BLaER1 (cell line): ENCODE results near the gene BTBD7.

Experiments used
- H3K27ac ChIP-seq: shearing (Covaris generic); formaldehyde crosslinking; 2 replicates; pipeline ENCODE4 v1.8.1; 2022
- H3K27me3 ChIP-seq: shearing (Covaris generic); formaldehyde crosslinking; 2 replicates; pipeline ENCODE4 v1.8.1; 2022
- H3K36me3 ChIP-seq: shearing (Covaris generic); formaldehyde crosslinking; 2 replicates; pipeline ENCODE4 v1.8.1; 2022
- H3K4me1 ChIP-seq: shearing (Covaris generic); formaldehyde crosslinking; 2 replicates; pipeline ENCODE4 v1.8.1; 2022
- H3K4me2 ChIP-seq: shearing (Covaris generic); formaldehyde crosslinking; 2 replicates; pipeline ENCODE4 v1.8.1; 2022
- H3K4me3 ChIP-seq: shearing (Covaris generic); formaldehyde crosslinking; 2 replicates; pipeline ENCODE4 v1.8.1; 2022
- H3K9ac ChIP-seq: shearing (Covaris generic); formaldehyde crosslinking; 2 replicates; pipeline ENCODE4 v1.8.1; 2022
- H3K9me3 ChIP-seq: shearing (Covaris generic); formaldehyde crosslinking; 2 replicates; pipeline ENCODE4 v1.8.1; 2022
- H4K20me1 ChIP-seq: shearing (Covaris generic); formaldehyde crosslinking; 2 replicates; pipeline ENCODE4 v1.8.1; 2022
- Cebpa-rat ChIP-seq: shearing (Covaris generic); IDR thresholded peaks from 2 replicates; pipeline ENCODE4 v1.8.1; 2022

Gene BTBD7

GRCh38 chr14:93206793-93207467 lies 125.9 kb downstream of the BTBD7 start, which contains the start of the genes GON7 and UBR7:
Gene GON7 (minus strand): TSS chr14:93207065. CDS start chr14:93207037, 28 bp downstream.
Gene UBR7 (plus strand): TSS chr14:93207256. CDS start chr14:93207292, 36 bp downstream.
- Histone ChIP-seq H3K9ac (peak within 1 kb of the TSS; percentile 89), H3K9me3 (no peaks in the 10 kb centered on the region), H4K20me1 (peaks cover 36% of the 10 kb centered on the region), H3K36me3 (peaks cover 11% of the 10 kb centered on the region), H3K4me2 (peak within 1 kb of the TSS; percentile 97), H3K4me1 (peaks cover 43% of the 10 kb centered on the region), H3K4me3 (peak within 1 kb of the TSS; percentile 96), H3K27me3 (no peaks in the 10 kb centered on the region), H3K27ac (peak within 1 kb of the TSS; percentile 82)
- no peak for TF ChIP-seq Cebpa-rat

GRCh38 chr14:93201155-93201704 lies 131.6 kb downstream of the BTBD7 start:
- Histone ChIP-seq H4K20me1 (peaks cover 10% of the 10 kb centered on the region), H3K9ac (no peak overlapping the region), H3K36me3 (peaks cover 24% of the 10 kb centered on the region), H3K4me1 (peaks cover 24% of the 10 kb centered on the region), H3K27me3 (no peaks in the 10 kb centered on the region), H3K9me3 (no peaks in the 10 kb centered on the region), H3K27ac (no peak overlapping the region), H3K4me2 (no peak overlapping the region), H3K4me3 (no peak overlapping the region)
- no peak for TF ChIP-seq Cebpa-rat

DNA sequence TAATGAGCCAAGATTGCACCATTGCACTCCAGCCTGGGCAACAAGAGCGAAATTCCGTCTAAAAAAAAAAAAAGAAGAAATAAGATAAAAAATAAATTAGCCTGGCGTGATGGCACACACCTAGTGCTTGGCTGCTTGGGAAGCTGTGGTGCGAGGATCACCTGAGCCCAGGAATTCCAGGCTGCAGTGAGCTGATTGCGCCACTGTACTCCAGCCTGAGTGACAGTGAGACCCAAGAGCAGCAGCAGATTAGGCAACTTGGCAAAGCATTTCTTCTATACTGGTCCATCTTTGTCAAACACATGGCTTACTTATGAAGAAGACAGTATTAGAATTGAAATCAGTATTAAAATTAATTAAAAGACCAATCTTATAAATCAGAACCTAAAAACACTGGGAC lies 132.3 kb downstream of the BTBD7 start:
- peaks cover 24% of the 10 kb centered on the region for H3K36me3 ChIP-seq
- no peak for TF ChIP-seq Cebpa-rat
- no peaks in the 10 kb centered on the region for H3K9me3 ChIP-seq
- H3K4me2 ChIP-seq = no peak overlapping the region
- no peak overlapping the region for H3K27ac ChIP-seq
- H4K20me1 ChIP-seq = peaks cover 10% of the 10 kb centered on the region
- no peak overlapping the region for H3K4me3 ChIP-seq
- peaks cover 18% of the 10 kb centered on the region for H3K4me1 ChIP-seq
- H3K27me3 ChIP-seq = no peaks in the 10 kb centered on the region
- H3K9ac ChIP-seq = no peak overlapping the region

DNA sequence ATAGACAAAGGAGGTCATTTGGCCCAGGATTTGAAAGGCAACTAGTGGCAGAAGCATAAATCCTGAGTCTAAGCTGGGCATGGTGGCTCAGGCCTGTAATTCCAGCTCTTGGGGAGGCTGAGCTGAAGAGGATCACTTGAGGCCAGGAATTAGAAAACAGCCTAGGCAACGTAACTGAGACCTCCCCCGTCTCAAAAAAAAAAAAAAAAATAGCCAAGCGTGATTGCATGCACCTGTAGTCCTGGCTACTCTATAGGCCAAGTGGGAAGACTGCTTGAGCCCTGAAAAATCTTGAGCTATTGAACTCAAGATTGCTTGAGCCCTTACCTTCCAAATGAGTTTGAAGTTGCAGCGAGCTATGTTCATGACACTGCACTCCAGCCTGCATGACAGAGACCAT lies 133.8 kb downstream of the BTBD7 start:
- TF ChIP-seq Cebpa-rat = no peak
- no peaks in the 10 kb centered on the region for H3K9me3 ChIP-seq
- no peak overlapping the region for H3K9ac ChIP-seq
- H3K27ac ChIP-seq = no peak overlapping the region
- no peaks in the 10 kb centered on the region for H3K27me3 ChIP-seq
- H4K20me1 ChIP-seq = peaks cover 2% of the 10 kb centered on the region
- no peak overlapping the region for H3K4me3 ChIP-seq
- no peak overlapping the region for H3K4me2 ChIP-seq
- H3K36me3 ChIP-seq = peaks cover 24% of the 10 kb centered on the region
- peaks cover 3% of the 10 kb centered on the region for H3K4me1 ChIP-seq

DNA sequence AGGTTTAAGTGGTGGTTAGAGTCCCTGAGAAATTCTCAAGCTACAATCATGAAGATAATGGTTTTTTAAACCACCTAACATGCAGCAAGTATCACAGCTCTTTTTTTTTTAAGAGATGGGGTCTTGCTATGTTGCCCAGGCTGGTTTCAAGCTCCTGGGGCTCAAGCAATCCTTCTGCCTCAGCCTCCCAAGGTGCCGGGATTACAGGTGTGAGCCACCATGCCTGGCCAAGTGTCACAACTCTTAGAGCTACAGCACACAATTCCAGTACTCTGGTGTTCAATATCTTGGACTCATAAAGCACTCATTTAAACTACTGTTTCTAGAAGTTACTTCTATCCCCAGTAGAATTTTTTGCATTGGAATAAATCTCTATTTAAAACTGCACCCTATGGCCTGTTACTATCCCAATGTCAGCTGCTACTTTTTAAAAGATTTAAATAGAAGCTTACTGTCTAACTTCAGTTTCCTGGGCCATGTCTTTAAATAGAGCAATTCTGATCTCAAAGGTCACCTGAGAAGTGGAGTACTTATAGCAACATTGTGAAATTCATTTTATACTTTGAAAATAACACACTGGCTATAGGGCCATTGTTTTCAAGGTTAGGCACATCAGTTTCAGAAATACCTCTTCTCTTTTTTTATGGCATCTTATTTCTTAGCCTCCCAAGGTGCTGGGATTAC lies 137.4 kb downstream of the BTBD7 start:
- no peak overlapping the region for H3K4me3 ChIP-seq
- H3K9ac ChIP-seq = no peak overlapping the region
- H4K20me1 ChIP-seq = no peaks in the 10 kb centered on the region
- H3K9me3 ChIP-seq = no peaks in the 10 kb centered on the region
- H3K36me3 ChIP-seq = peaks cover 27% of the 10 kb centered on the region
- no peak for TF ChIP-seq Cebpa-rat
- no peaks in the 10 kb centered on the region; the same call in 1 of the 2 replicates for H3K4me1 ChIP-seq
- H3K27ac ChIP-seq = no peak overlapping the region
- no peak overlapping the region for H3K4me2 ChIP-seq
- H3K27me3 ChIP-seq = no peaks in the 10 kb centered on the region
